HL-60 (cell line): ENCODE data around the gene SRSF1.

Source experiments
- DNase-seq, 2 experiments: peaks; one replicate each; pipeline ENCODE4 v3.0.0-alpha.2; 2010 to 2020; ENCODE audit warnings: low read depth in 1 of 2, low spot score in 1 of 2
- H3K27ac ChIP-seq: fragments of 250-450 bp; sonication (Bioruptor Pico); replicated peaks from 2 replicates; pipeline ENCODE4 v1.5.1; 2020; ENCODE audit warnings: mild to moderate bottlenecking, moderate library complexity
- H3K27me3 ChIP-seq: fragments of 250-450 bp; sonication (Bioruptor Pico); 2 replicates; pipeline ENCODE4 v1.5.1; 2021; ENCODE audit warnings: mild to moderate bottlenecking, moderate library complexity; ENCODE audit not compliant: insufficient read depth, poor library complexity, severe bottlenecking
- H3K4me3 ChIP-seq: replicated peaks from 2 replicates; pipeline ENCODE4 v1.5.1; 2011; ENCODE audit warnings: mild to moderate bottlenecking, control low read depth, low read length; ENCODE audit not compliant: insufficient read depth
- GABPA ChIP-seq: IDR thresholded peaks from 2 replicates; pipeline ENCODE4 v1.6.1; 2012; ENCODE audit warnings: low read depth
- POLR2AphosphoS5 ChIP-seq: IDR thresholded peaks from 2 replicates; pipeline ENCODE4 v1.6.1; 2012; ENCODE audit warnings: low read depth
- SPI1 ChIP-seq: IDR thresholded peaks from 2 replicates; pipeline ENCODE4 v1.6.1; 2012; ENCODE audit warnings: low read depth, mild to moderate bottlenecking, borderline replicate concordance
- TF ChIP-seq, protein P1 (sequence below): IDR thresholded peaks from one replicate; pipeline ENCODE4 v1.5.1; 2011; ENCODE audit warnings: low read length, control low read depth, inconsistent platforms; ENCODE audit not compliant: insufficient read depth
- TF ChIP-seq, protein P2 (sequence below): IDR thresholded peaks from 2 replicates; pipeline ENCODE4 v1.6.1; 2012; ENCODE audit warnings: low read depth; ENCODE audit not compliant: insufficient replicate concordance

SRSF1 gene

DNA sequence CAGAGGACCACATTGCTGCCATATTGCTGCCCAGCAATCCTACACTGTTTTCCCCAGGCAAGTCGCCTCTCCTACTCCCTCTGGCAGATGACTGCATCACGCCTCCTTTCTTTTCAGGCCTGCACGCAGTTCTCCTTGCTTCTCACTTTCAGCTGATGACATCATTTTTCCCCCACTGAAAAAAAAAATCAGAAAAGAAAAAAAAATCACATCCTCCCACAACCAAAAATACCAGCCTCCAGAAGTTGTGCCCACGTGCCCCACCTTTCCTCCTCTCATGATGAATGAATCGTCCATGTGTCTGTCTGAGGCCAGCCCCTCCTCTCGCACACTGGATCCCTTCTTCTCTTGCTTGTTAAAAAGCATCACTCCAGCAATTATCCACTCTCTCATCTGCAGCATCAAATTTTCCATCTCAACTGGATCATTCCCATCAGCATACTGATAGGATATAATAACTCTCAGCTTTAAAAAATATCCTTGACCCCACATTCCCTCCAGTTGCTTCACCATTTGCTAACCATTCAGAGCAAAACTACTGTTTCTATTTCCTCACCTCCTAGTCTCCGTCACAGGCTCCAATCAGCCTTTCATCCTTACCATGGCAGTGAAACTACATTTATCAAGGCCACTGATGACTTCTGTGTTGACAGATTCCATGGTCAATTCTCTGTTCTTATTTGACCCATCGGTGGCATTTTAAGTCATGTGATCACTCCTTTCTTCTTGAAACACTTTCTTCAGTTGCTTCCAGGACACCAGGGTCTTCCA lies 46.1 kb upstream of the SRSF1 start:
- peaks cover 4% of the 10 kb centered on the region for H3K27me3 ChIP-seq
- TF ChIP-seq, protein P1, sequence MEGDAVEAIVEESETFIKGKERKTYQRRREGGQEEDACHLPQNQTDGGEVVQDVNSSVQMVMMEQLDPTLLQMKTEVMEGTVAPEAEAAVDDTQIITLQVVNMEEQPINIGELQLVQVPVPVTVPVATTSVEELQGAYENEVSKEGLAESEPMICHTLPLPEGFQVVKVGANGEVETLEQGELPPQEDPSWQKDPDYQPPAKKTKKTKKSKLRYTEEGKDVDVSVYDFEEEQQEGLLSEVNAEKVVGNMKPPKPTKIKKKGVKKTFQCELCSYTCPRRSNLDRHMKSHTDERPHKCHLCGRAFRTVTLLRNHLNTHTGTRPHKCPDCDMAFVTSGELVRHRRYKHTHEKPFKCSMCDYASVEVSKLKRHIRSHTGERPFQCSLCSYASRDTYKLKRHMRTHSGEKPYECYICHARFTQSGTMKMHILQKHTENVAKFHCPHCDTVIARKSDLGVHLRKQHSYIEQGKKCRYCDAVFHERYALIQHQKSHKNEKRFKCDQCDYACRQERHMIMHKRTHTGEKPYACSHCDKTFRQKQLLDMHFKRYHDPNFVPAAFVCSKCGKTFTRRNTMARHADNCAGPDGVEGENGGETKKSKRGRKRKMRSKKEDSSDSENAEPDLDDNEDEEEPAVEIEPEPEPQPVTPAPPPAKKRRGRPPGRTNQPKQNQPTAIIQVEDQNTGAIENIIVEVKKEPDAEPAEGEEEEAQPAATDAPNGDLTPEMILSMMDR: no peak
- no peak for TF ChIP-seq GABPA
- TF ChIP-seq, protein P2, sequence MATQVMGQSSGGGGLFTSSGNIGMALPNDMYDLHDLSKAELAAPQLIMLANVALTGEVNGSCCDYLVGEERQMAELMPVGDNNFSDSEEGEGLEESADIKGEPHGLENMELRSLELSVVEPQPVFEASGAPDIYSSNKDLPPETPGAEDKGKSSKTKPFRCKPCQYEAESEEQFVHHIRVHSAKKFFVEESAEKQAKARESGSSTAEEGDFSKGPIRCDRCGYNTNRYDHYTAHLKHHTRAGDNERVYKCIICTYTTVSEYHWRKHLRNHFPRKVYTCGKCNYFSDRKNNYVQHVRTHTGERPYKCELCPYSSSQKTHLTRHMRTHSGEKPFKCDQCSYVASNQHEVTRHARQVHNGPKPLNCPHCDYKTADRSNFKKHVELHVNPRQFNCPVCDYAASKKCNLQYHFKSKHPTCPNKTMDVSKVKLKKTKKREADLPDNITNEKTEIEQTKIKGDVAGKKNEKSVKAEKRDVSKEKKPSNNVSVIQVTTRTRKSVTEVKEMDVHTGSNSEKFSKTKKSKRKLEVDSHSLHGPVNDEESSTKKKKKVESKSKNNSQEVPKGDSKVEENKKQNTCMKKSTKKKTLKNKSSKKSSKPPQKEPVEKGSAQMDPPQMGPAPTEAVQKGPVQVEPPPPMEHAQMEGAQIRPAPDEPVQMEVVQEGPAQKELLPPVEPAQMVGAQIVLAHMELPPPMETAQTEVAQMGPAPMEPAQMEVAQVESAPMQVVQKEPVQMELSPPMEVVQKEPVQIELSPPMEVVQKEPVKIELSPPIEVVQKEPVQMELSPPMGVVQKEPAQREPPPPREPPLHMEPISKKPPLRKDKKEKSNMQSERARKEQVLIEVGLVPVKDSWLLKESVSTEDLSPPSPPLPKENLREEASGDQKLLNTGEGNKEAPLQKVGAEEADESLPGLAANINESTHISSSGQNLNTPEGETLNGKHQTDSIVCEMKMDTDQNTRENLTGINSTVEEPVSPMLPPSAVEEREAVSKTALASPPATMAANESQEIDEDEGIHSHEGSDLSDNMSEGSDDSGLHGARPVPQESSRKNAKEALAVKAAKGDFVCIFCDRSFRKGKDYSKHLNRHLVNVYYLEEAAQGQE: no peak
- TF ChIP-seq POLR2AphosphoS5: no peak
- no peak for TF ChIP-seq SPI1
- H3K27ac ChIP-seq: no peak overlapping the region
- no peak overlapping the region for H3K4me3 ChIP-seq
- no peak for DNase-seq

DNA sequence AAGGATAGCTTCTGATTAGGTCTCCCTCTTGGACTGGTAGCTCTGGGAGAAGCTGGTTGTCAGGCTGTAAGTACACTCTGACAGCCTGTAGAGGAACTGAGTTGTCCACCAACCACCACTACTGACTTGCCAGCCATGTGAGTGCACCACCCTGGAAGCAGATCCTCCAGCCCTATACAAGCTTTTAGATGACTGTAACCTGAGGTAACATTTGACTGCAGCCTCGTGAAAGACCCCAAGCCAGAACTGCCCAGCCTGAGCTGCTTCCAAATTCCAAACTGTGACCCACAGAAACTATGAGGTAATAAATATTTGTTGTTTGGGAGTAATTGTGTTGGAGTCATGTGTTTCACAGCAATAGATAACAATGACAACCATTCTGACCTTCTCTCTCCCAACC lies 45.4 kb upstream of the SRSF1 start:
- TF ChIP-seq GABPA (no peak), POLR2AphosphoS5 (no peak)
- TF ChIP-seq, protein P1: no peak
- no peak for DNase-seq
- no peak overlapping the region for H3K4me3 ChIP-seq
- no peak overlapping the region for H3K27ac ChIP-seq
- H3K27me3 ChIP-seq: peaks cover 4% of the 10 kb centered on the region

DNA sequence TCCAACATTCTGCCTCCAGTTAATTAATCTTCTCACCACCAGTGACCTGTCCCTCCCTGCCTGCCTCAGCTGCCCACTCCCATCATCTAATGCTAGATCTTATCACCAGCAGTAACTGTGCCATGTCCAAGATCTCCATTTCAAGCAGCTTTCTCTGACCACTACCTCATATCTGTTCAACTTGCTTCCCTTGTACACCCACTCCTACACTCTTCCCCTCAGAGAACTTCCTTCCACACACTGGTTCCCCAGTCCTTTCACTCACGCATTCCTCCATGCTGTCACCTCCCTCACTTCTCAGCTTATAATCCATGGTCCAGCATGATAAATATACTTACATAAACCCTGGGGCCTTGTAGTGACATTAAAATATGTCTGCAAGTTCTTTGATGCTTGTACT lies 44.4 kb upstream of the SRSF1 start:
- Histone ChIP-seq H3K27me3 (peaks cover 4% of the 10 kb centered on the region), H3K4me3 (no peak overlapping the region), H3K27ac (no peak overlapping the region)
- TF ChIP-seq SPI1 (no peak), POLR2AphosphoS5 (no peak), GABPA (no peak)
- TF ChIP-seq, protein P1: no peak
- TF ChIP-seq, protein P2: no peak
- DNase-seq: no peak
